GM13976 (cell line): Measurements from ENCODE around the gene BCL2L12.

Experiments
- DNase-seq: peaks from one replicate; pipeline ENCODE4 v3.0.0; 2012; ENCODE audit warnings: low spot score
- in situ Hi-C: fragments of 300-500 bp; cut with MboI; formaldehyde crosslinking; loops from one replicate; pipeline ENCODE4 v1.12.0; 2022; ENCODE audit warnings: low sequenced_read_pairs, mixed read lengths, inconsistent platforms; ENCODE audit not compliant: unreplicated experiment
- TF ChIP-seq, protein P1 (sequence below): IDR thresholded peaks from 2 replicates; pipeline ENCODE4 v1.5.1; 2012; ENCODE audit warnings: borderline replicate concordance, mild to moderate bottlenecking; ENCODE audit not compliant: insufficient read depth; ENCODE audit errors: extremely low read depth, missing control alignments, control extremely low read depth

The BCL2L12 gene

DNA sequence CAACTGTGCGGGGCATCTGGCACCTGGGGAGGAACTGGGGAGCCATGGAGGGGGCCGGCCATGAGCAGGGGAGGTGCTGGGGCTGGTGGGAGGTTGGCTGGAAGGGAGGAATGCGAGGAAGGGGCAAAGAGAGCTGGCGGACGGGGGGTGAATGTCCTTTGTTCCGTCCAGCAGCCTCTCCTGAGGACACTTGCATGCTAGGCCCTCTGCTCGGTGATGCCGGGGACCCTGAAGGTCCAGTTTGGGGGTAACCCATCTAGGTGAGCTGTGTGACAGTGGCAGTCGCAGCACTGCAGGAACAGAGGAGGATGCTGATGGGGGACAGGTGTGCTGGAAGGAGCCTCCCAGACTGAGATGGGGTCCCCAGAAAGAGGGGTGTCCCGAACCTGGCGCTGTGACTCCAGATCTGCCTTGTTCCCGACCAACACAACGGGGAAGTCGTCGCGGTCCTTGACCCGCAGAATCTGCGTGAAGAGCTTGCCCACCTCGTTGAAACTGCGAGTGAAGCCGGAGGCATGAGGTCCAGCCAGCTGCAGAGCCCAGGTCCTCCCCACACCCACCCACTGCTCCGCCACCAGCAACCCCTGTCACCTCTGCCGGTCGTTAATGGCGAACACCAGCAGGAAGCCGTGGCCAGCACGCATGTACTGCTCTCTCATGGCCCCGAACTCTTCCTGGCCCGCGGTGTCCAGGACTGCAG is 29.4 kb upstream of the BCL2L12 start:
- no peak for DNase-seq
- in situ Hi-C loops, result no loop called here
- TF ChIP-seq, protein P1, sequence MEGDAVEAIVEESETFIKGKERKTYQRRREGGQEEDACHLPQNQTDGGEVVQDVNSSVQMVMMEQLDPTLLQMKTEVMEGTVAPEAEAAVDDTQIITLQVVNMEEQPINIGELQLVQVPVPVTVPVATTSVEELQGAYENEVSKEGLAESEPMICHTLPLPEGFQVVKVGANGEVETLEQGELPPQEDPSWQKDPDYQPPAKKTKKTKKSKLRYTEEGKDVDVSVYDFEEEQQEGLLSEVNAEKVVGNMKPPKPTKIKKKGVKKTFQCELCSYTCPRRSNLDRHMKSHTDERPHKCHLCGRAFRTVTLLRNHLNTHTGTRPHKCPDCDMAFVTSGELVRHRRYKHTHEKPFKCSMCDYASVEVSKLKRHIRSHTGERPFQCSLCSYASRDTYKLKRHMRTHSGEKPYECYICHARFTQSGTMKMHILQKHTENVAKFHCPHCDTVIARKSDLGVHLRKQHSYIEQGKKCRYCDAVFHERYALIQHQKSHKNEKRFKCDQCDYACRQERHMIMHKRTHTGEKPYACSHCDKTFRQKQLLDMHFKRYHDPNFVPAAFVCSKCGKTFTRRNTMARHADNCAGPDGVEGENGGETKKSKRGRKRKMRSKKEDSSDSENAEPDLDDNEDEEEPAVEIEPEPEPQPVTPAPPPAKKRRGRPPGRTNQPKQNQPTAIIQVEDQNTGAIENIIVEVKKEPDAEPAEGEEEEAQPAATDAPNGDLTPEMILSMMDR, result no peak

DNA sequence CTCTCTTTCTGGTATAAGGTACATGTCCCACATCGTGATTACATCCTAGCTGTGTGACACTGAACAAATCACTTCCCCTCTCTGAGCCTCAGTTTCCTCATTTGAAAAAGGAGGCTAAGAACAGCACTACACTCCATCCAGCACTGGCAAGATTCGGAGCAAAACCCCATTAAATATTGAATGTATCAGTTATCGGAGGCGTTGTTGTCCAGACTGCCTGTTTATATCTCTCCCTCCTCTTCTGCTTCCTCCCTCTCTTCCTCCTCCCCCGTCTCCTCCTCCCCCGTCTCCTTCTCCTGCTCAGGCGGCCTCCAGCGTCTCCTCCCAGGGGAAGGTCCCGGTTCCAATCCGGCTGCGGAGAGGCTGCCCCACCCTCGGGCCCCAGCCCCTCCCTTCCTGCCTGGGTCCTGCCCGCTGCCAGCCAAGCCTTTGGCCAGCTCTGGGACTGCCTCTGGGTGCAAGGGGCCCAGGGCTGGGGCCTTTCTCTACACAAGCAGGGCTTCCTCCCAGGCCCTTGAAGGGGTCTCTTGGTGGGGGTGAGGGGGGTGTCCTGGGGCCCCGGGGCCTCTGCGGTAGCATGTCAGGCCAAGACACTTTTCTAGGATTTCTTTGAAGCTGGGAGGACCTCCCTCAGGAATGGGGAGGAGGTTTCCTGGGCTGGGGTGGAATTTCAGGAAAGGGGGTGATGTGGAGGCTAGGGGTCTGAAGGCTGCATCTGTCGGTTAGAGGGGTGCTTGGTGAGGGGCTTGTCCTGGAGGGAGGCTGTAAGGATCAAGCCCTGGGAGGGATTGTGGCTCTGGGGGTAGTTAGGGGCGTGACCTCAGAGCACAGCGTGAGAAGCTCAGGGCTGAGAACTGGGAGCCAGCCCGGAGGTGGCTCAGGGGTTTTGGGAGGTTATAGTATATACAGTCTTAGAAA is 27.7 kb upstream of the BCL2L12 start:
- DNase-seq, result no peak
- TF ChIP-seq, protein P1, result no peak
- in situ Hi-C loops, result no loop called here

DNA sequence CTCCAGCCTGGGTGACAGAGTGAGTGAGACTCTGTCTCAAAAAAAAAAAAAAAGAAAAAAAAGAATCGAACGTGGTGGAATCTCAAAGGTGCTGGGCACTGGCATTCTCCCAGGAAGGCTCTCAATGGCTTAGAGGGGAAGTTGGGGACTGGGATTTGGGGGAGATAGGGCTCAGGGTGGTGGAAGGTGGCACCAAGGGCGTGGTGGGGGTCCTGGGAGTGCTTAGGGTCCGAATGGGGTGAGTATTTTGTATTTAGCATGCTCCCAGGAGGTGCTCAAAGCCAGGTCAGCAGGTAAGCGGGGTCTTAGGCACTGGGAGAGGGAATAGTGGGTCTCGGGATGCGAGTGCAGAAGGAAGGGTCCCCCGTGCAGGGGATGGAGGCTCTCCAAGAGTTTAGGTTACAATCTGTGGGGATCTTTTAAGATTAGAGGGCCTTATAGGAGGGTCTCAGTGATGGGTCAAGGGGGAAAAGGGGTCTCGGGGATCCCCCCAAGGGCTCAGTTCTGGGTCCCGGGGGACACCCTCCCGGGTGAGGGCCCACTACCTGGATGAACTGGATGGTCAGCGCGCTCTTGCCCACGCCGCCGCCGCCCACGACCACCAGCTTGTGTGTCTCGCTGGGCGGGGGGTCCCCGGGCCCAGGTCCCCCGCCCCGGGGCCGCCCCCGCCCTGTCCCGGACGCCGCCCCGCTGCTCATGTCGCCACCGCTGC is 26.2 kb upstream of the BCL2L12 start:
- DNase-seq, result no peak
- TF ChIP-seq, protein P1, result no peak
- in situ Hi-C loops, result no loop called here

DNA sequence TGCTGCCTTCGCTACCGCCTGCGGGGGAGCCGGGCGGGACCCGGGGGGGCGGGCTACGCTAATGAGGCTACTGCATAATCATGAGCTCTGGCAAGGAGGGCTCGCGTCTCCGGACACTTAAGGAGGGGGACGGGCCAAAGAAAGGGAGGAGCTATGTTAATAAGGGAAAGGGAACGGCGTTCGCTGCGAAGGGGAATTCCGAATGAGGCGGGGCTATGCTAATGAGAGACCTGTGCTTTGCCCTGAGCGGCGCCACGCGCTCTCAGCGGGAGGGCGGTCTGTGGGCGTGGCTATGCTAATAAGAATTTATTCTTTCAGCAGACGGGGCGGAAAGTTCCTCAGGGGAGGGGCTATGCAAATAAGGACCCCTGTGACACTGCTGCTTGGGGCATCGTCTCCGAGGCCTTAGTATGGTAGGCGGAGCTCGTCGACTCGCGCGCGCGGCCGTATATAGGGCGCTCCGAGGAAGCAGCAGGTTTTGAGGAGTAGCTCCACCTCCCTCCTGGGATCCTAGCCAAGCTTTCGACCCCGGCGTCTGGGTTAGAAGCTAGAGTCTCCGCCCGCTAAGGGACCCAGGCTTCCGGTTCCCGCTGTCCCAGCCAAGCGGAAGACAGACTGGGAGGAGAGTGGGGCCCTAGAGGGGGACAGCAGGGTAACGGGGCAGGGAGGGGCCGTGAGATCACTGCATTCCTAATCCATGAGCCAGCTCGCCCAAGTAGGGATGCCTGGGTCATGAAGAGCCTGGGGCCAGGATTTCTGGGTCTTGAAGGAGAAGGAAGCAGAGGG is 25.4 kb upstream of the BCL2L12 start, which contains the start of gene RRAS:
TSS of gene RRAS (minus strand) at position 31 of the 786 bp plus-strand sequence. CDS start 45 bp downstream, outside the sequence.
- DNase-seq, result peak; percentile 98
- in situ Hi-C loops, result no loop called here
- TF ChIP-seq, protein P1, result no peak

DNA sequence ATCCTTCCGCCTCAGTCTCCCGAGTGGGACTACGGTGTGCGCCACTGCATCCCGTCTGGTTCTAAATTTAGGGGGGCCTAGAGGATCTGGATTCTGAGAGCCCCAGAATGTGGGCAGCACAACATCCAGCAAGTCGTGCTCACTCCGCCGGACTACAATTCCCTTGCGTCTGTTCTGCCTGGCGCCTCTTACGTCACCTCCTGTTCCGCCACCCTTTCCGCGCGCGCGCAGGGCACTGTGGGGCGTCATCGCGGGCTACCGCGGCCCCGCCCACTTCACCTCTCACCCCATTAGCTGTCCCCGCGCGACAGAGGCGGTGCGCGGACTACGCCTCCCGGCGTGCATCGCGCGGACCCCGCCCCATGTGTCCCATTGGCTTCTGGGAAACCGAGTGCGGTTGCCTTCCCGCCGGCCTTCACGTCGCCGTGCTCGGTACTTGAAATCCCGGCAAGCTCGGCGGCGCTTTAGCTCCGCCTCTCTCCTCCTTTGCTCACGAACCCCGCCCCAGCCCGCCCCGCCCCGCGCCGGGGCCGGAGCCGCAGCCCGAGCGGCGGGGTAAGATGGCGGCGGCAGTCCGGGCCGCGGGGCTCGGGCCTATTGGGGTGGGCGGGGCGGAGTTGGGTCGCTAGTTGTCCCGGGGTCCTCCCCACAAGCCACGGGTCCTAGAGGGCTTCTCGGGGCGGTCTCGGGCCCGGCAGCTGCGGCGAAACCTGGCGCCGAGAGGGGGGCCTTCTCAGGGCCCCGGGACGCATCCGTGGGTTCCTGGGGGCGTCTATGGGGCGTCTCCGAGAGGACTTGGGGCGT is 23.8 kb upstream of the BCL2L12 start, which contains the start of gene SCAF1:
TSS of gene SCAF1 (plus strand) at position 522 of the 804 bp plus-strand sequence. CDS start 2,818 bp downstream, outside the sequence.
- in situ Hi-C loops, result no loop called here
- peak; percentile 97 for DNase-seq
- TF ChIP-seq, protein P1, result no peak
